GM19397 (cell line): ENCODE results near the gene UBA1.
"Not testable (repeated sequence)": the region's sequence is repeated elsewhere in the genome, so short reads cannot be mapped to it uniquely, and the experiment has no call there.

Experiments
- ATAC-seq: cut with Tn5 transposase; IDR thresholded peaks from one replicate; pipeline ENCODE4 v1.9.1; 2021; ENCODE audit warnings: mild to moderate bottlenecking, moderate library complexity; ENCODE audit not compliant: unreplicated experiment

The UBA1 gene

GRCh38 chrX:47248576-47248975 lies 54.9 kb downstream of the UBA1 start:
- no peak for ATAC-seq

GRCh38 chrX:47250017-47250347 lies 56.4 kb downstream of the UBA1 start:
- ATAC-seq, result no peak

GRCh38 chrX:47257620-47258019 lies 64.0 kb downstream of the UBA1 start:
- ATAC-seq, result not testable (repeated sequence)
